HG03354 (cell line): ENCODE data around the gene TEX54.
"Not testable (repeated sequence)": the region's sequence is repeated elsewhere in the genome, so short reads cannot be mapped to it uniquely, and the experiment has no call there.

ENCODE experiments used
- ATAC-seq: cut with Tn5 transposase; IDR thresholded peaks from one replicate; pipeline ENCODE4 v1.9.1; 2021; ENCODE audit warnings: mild to moderate bottlenecking; ENCODE audit not compliant: unreplicated experiment, poor library complexity, severe bottlenecking

Gene TEX54

DNA sequence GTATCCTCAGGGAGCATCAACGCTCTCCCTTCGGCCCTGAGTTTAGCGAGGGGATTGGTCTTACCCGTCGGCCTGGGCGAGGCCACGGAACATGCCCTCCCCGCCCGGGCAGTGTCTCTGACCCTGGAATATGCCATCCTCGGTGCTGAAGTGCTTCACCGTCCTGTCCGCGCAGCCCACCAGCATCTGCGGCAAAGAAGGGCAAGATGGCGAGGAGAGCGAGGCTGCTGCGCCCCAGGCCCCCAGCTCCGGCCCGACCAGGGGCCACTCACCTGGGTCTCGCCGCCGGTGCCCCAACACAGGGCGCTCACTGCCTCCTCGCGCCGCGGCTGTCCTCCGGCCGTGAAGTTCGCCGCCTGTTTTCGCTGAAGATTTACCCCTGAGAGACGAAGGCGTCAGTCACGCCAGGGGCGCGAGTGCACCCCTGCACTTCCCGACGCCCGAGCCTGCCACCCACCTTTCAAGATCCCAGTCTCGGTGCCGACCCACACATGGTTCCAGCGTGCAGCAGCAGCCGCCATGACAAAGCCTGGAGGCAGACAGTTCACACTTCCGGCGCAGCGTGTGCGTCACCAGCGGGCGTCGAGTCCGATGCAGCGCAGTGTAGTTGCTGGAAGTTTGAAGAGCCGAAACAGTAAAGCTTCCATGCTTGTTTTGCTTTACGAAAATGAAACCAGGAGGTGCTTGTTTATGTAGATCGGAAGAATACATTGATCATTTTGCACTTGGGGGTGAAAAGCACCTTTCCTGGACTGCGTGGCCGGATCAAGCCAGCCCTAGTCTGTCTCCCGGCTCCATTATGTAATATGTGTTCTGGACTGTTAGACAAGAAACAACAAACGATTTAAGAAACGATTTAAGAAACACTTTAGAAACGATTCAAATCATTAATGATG is 6.7 kb upstream of the TEX54 start, which contains the start of gene WDR74:
Gene WDR74, minus strand, starts transcription at position 541 of the 896 bp plus-strand sequence. Its CDS starts 20 bp downstream, at position 521.
- peak; percentile 49 for ATAC-seq

DNA sequence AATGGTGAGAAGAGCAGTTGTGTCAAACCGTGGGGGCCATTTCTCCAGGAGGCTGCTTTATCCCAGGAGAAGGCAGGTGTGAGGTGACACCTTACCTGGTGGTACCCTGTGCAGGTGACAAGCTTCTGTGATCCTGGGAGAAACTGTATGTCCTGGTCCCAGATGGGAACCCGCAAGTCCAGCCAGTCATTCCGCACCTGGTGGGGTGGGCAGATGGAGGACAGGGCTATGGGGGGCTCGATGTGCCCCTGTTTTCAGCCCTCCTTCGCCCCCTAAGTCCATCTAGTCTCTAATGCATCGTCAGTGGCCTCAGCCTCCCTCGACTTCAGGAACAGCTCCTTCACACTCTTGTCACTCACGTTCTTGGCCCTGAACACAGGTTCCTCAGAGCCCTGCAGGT is 2.7 kb upstream of the TEX54 start:
- no peak for ATAC-seq

- ATAC-seq: peak; percentile 84
Observed at GRCh38 chr11:62831520-62832335, 913 bp downstream of the TEX54 start, which contains the start of gene STX5. STX5 (minus strand) TSS chr11:62832051; CDS start chr11:62831243, 808 bp downstream.

- ATAC-seq: no peak
Observed at GRCh38 chr11:62830904-62831519, 1.6 kb downstream of the TEX54 start.

DNA sequence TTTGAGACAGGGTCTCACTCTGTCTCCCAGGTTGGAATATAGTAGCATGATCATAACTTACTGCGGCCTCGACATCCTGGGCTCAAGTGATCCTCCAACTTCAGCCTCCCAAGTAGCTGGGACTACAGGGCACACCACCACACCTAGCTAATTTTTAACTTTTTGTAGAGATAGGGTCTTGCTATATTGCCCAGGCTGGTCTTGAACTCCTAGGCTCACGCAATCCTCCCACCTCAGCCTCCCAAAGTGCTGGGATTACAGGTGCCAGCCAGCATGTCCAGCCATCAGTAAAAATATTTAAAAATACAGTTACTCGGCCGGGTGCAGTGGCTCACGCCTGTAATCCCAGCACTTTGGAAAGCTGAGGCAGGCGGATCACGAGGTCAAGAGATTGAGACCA is 4.5 kb downstream of the TEX54 start:
- ATAC-seq: not testable (repeated sequence)

DNA sequence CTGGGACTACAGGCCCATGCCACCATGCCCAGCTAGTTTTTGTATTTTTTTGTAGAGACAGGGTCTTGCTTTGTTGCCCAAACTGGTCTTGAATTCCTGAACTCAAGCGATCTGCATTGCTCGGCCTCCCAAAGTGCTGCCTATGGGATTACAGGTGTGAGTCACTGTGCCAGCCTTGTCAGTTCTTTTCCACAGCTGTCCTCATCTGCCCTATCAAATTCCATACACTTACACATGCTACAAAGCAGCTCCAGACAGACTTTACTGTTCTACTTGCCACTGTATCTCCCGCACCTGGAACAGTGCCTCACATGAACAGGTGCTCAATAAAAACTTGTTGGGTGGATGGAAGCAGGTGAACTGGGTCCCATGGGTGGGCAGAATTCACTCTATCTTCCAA is 9.0 kb downstream of the TEX54 start:
- ATAC-seq: no peak

GRCh38 chr11:62817129-62817528 is 15.5 kb downstream of the TEX54 start:
- no peak for ATAC-seq

DNA sequence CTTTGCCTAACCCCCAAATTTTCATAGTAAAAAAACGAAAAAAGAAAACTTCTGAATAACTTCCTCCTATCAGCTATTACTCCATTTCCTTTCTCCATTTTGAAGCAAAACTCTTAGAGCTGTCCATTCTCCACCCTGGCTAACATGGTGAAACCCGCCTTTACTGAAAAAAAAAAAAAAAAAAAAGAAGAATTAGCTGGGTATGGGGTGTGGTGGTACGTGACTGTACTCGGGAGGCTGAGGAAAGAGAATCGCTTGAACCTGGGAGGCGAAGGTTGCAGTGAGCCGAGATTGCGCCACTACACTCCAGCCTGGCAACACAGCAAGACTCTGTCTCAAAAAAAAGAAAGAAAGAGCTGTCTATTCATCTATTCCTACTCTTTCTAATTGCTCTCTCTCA is 16.1 kb downstream of the TEX54 start:
- no peak for ATAC-seq

DNA sequence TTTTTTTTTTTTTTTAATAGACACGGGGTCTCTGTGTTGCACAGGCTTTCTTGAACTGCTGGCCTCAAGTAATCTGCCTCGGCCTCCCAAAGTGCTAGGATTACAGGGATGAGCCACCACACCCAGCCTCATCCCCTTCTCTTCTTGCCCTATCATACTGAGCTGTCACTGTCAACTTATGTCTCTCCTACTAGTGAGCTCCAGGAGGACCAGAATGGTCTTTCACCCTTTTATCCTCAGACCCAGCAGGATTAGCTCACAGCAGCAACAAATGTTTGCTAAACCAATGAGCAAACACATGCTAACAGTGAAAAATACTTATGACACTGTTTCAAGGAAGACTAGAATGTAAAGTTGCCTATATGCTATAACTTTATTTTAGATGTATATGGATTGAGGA is 21.0 kb downstream of the TEX54 start:
- no peak for ATAC-seq

GRCh38 chr11:62810748-62811147 is 21.9 kb downstream of the TEX54 start:
- no peak for ATAC-seq

DNA sequence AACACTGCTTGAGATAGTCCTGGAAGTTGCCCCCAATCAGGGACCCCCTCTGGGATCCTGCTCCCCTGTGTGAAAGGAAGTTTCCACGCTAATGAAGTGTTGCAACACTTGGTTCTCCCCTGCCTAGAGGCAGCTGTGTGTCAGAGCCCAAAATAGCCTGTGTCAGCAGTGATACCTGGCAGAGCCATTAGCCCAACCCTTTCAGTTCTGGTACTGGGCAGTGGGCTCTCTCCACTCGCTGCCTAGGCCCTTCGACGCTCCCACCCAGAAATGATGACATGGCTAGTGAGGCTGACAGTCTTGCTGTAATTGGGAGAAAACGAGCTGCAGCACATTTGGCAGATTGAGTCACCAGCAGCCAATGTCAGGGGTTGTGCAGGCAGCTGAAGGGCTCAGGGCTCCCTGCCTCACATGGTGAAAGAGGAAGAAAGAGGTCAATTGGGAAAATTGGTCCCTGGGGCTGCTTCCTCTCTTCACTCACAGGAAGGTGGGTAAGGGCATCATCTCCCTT is 26.0 kb downstream of the TEX54 start:
- no peak for ATAC-seq

GRCh38 chr11:62805961-62806441 is 26.6 kb downstream of the TEX54 start:
- ATAC-seq: no peak

GRCh38 chr11:62805076-62805892 is 27.4 kb downstream of the TEX54 start, which contains the start of gene NXF1:
NXF1 (minus strand) TSS chr11:62805440; CDS start chr11:62805356, 84 bp downstream.
- peak; percentile 87 for ATAC-seq

GRCh38 chr11:62804310-62805075 is 28.1 kb downstream of the TEX54 start:
- ATAC-seq: peak; percentile 18

GRCh38 chr11:62801071-62801470 is 31.6 kb downstream of the TEX54 start:
- ATAC-seq: no peak

DNA sequence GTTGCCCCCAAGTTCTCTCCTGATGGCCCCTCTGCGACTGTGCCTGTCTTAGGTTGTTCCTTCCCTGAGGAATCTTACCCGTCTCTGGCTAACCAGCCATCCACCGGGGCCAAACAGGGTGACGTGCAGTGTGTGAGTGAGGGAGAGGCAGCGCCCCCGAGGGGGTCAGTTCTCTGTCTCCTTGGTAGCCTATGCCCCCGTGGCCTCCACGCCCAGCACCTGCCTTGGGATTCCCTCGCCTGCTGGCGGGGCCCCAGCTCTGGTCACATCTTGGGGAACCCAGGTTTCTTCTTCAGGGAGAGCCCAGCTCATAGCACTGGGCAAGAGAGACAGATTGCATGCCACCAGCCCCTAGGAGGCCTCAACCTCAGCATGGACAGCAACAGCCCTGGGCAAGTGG is 33.2 kb downstream of the TEX54 start:
- ATAC-seq: no peak

GRCh38 chr11:62796281-62796680 is 36.4 kb downstream of the TEX54 start:
- ATAC-seq: no peak

DNA sequence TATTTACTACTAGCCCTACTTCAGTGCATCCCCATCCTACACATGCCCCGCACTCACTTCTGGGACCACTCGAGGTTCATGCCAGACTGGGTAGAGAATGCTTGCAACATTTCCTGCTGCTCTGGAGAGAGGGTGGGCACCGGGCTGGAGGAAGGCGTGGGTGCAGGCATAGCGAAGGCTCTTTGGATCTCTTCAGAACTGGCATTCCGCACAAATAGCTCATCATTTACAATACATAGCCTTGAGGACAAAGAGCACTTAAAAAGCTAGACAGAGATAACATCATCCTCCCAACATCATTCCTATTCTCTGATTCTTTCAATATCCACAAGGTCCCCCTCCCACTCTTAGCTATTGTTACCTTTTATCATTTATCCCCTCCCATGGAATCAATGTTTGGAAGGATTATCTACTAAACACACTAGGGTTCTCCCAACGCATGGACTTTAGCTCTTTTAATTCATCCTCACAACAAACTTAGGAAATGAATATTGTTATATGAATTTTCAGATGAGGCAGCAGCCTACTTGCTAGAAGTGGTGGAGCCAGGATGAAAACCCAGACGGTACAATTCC is 38.4 kb downstream of the TEX54 start:
- no peak for ATAC-seq
